Measurements from ENCODE around the gene FRMD4A. TPM values are rescaled to one million over a fixed set of nuclear protein-coding genes. Genes with fewer than 3 reads are reported as not detected.

Gene FRMD4A
- polyA plus RNA-seq, 1 donor (not counting 4 experiments of a cell fraction or from before 2014, with no cell fraction given), result 12.9 TPM

DNA sequence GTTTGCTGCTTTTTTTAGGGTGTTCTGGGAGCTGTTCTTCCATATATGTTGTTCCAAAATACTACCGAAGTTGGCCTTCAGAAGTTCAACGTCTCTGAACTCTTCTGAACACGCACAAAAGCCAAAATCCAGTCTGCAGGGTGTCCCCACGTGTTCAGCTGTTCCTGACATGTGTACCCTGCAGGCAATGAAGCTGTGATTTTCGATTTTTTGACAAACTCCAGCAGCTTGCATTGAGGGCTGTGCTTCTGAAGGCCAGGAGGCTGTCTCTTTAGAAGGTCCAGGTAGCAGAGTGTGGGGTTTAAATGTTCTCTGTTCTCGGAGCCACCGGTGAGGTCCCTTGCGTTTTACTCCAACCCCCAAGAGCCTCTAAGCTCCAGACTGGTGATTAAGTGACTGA lies 598.9 kb downstream of the FRMD4A start:
- Histone ChIP-seq H3K4me1 (ENCODE audit: control insufficient read depth, extremely low read depth, insufficient read depth, low read length) (peaks cover 7% of the 10 kb centered on the region), H4K20me1 (ENCODE audit: control insufficient read depth, extremely low read depth, insufficient read depth, low read length) (no peaks in the 10 kb centered on the region), H3K4me2 (ENCODE audit: control insufficient read depth, extremely low read depth, insufficient read depth, low read depth, low read length) (no peak overlapping the region), H3K27ac (ENCODE audit: control insufficient read depth, insufficient read depth, low read length) (no peak overlapping the region), H3K4me3 (ENCODE audit: control insufficient read depth in 2 of 3, extremely low read depth in 1 of 3, insufficient read depth in 2 of 3, low read depth in 1 of 3, low read length in 3 of 3) (no peak overlapping the region), H3K79me2 (ENCODE audit: control insufficient read depth, insufficient read depth, low read length) (no peaks in the 10 kb centered on the region), H2AFZ (ENCODE audit: control insufficient read depth, low read length) (no peak overlapping the region), H3K9me1 (ENCODE audit: control insufficient read depth, extremely low read depth, insufficient read depth, low read length) (no peaks in the 10 kb centered on the region), H3K27me3 (ENCODE audit: control insufficient read depth, extremely low read depth, insufficient read depth, low read length) (no peaks in the 10 kb centered on the region), H3K9ac (ENCODE audit: control insufficient read depth, extremely low read depth, insufficient read depth, low read length) (no peak overlapping the region), H3K9me3 (ENCODE audit: control insufficient read depth, low read depth, low read length) (no peaks in the 10 kb centered on the region), H3K36me3 (ENCODE audit: control insufficient read depth in 2 of 2, extremely low read depth in 1 of 2, insufficient read depth in 2 of 2, low read length in 2 of 2) (no peaks in the 10 kb centered on the region)
- FAIRE-seq (no peak), DNase-seq (ENCODE audit: low read depth, low spot score) (no peak)
- dilution Hi-C loops (cut with MboI; ENCODE audit: extremely low pct_ligation_motif_present, low sequenced_read_pairs), result no loop called here
- TF ChIP-seq, protein P1, sequence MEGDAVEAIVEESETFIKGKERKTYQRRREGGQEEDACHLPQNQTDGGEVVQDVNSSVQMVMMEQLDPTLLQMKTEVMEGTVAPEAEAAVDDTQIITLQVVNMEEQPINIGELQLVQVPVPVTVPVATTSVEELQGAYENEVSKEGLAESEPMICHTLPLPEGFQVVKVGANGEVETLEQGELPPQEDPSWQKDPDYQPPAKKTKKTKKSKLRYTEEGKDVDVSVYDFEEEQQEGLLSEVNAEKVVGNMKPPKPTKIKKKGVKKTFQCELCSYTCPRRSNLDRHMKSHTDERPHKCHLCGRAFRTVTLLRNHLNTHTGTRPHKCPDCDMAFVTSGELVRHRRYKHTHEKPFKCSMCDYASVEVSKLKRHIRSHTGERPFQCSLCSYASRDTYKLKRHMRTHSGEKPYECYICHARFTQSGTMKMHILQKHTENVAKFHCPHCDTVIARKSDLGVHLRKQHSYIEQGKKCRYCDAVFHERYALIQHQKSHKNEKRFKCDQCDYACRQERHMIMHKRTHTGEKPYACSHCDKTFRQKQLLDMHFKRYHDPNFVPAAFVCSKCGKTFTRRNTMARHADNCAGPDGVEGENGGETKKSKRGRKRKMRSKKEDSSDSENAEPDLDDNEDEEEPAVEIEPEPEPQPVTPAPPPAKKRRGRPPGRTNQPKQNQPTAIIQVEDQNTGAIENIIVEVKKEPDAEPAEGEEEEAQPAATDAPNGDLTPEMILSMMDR (optimal IDR thresholded peaks at IDR 0.05 in 1 of 3, IDR thresholded peaks at IDR 0.05 in 1 of 3, conservative IDR thresholded peaks at IDR 0.05 in 1 of 3; ENCODE audit: extremely low read depth in 1 of 3, insufficient read depth in 2 of 3, low read length in 3 of 3), result no peak
- no peak for TF ChIP-seq EZH2 (IDR thresholded peaks at IDR 0.05; ENCODE audit: low read length)

DNA sequence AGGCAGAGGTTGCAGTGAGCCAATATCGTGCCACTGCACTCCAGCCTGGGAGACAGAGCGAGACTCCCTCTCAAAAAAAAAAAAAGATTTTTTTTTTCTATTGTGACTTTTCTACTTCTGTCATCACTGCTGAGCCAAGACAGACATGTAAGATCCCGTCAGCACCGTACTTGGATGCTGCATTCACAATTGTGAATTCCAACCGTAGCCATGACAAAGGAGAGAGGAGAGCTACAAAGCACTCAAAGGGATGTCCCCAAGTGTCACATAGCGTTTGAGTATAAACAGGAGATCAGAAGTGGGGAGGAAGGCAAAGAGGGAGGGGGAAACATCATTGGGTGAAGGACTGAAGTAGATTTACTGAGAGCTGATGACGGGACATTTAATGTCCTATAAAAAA lies 599.8 kb downstream of the FRMD4A start:
- dilution Hi-C loops (cut with MboI; ENCODE audit: extremely low pct_ligation_motif_present, low sequenced_read_pairs), result no loop called here
- TF ChIP-seq EZH2 (IDR thresholded peaks at IDR 0.05; ENCODE audit: low read length), result no peak
- TF ChIP-seq, protein P1 (optimal IDR thresholded peaks at IDR 0.05 in 1 of 3, IDR thresholded peaks at IDR 0.05 in 1 of 3, conservative IDR thresholded peaks at IDR 0.05 in 1 of 3; ENCODE audit: extremely low read depth in 1 of 3, insufficient read depth in 2 of 3, low read length in 3 of 3), result no peak
- H3K4me3 ChIP-seq (ENCODE audit: control insufficient read depth in 2 of 3, extremely low read depth in 1 of 3, insufficient read depth in 2 of 3, low read depth in 1 of 3, low read length in 3 of 3), result no peak overlapping the region

More for the DNA sequence above, 599.8 kb downstream of the FRMD4A start:
- Histone ChIP-seq H3K9ac (ENCODE audit: control insufficient read depth, extremely low read depth, insufficient read depth, low read length) (no peak overlapping the region), H4K20me1 (ENCODE audit: control insufficient read depth, extremely low read depth, insufficient read depth, low read length) (no peaks in the 10 kb centered on the region), H3K4me1 (ENCODE audit: control insufficient read depth, extremely low read depth, insufficient read depth, low read length) (peaks cover 7% of the 10 kb centered on the region), H3K4me2 (ENCODE audit: control insufficient read depth, extremely low read depth, insufficient read depth, low read depth, low read length) (no peak overlapping the region), H3K36me3 (ENCODE audit: control insufficient read depth in 2 of 2, extremely low read depth in 1 of 2, insufficient read depth in 2 of 2, low read length in 2 of 2) (no peaks in the 10 kb centered on the region), H3K9me3 (ENCODE audit: control insufficient read depth, low read depth, low read length) (no peaks in the 10 kb centered on the region), H3K27me3 (ENCODE audit: control insufficient read depth, extremely low read depth, insufficient read depth, low read length) (no peaks in the 10 kb centered on the region), H3K9me1 (ENCODE audit: control insufficient read depth, extremely low read depth, insufficient read depth, low read length) (no peaks in the 10 kb centered on the region), H3K79me2 (ENCODE audit: control insufficient read depth, insufficient read depth, low read length) (no peaks in the 10 kb centered on the region), H2AFZ (ENCODE audit: control insufficient read depth, low read length) (no peak overlapping the region), H3K27ac (ENCODE audit: control insufficient read depth, insufficient read depth, low read length) (no peak overlapping the region)
- DNase-seq (ENCODE audit: low read depth, low spot score) (no peak), FAIRE-seq (no peak)
